CD14-positive monocyte (primary cell): ENCODE results near the gene GPRIN3. TPM values are rescaled to one million over a fixed set of nuclear protein-coding genes. Genes with fewer than 3 reads are reported as not detected.

Experiments
- DNase-seq, 3 donors: peaks; one replicate each; pipeline ENCODE4 v3.0.0-alpha.2; 2011 to 2022
- H2AFZ ChIP-seq: 2 replicates; pipeline ENCODE4 v1.6.0; 2012; ENCODE audit warnings: mild to moderate bottlenecking, low read depth, low read length, inconsistent platforms; ENCODE audit not compliant: insufficient read depth, poor library complexity, severe bottlenecking
- H3K27ac ChIP-seq, 2 donors: 1 replicate in 1 of 2; 2 replicates in 1 of 2; pipeline ENCODE4 v1.5.1; 2012 to 2013; ENCODE audit warnings: low read length in 2 of 2, control low read depth in 1 of 2, inconsistent platforms in 1 of 2, low read depth in 1 of 2, mild to moderate bottlenecking in 1 of 2
- H3K27me3 ChIP-seq, 2 donors: one replicate each; pipeline versions ENCODE4 v1.6.0 to v1.6.1; 2011 to 2013; ENCODE audit warnings: low read length in 2 of 2; ENCODE audit not compliant: control insufficient read depth in 2 of 2, insufficient read depth in 2 of 2
- H3K36me3 ChIP-seq, 2 donors: replicated peaks in 1 of 2; 1 replicate in 1 of 2; 2 replicates in 1 of 2; pipeline versions ENCODE4 v1.5.1 to v1.6.1; 2012 to 2013; ENCODE audit warnings: low read length in 2 of 2, control low read depth in 1 of 2, inconsistent platforms in 1 of 2, mild to moderate bottlenecking in 1 of 2; ENCODE audit not compliant: insufficient read depth in 2 of 2, control insufficient read depth in 1 of 2
- H3K4me1 ChIP-seq, 2 donors: 1 replicate in 1 of 2; 2 replicates in 1 of 2; pipeline versions ENCODE4 v1.5.1 to v1.6.1; 2012 to 2013; ENCODE audit warnings: low read length in 2 of 2, control low read depth in 1 of 2, inconsistent platforms in 1 of 2, mild to moderate bottlenecking in 1 of 2, moderate library complexity in 1 of 2; ENCODE audit not compliant: insufficient read depth in 2 of 2, control insufficient read depth in 1 of 2
- H3K4me2 ChIP-seq: replicated peaks from 2 replicates; pipeline ENCODE3; 2012; ENCODE audit warnings: low read length, moderate library complexity, mild to moderate bottlenecking; ENCODE audit not compliant: poor library complexity, severe bottlenecking; ENCODE audit errors: extremely low read depth
- H3K4me3 ChIP-seq, 3 experiments: fragments of 200-600 bp in 1 of 3; sonication (generic) in 1 of 3; replicated peaks in 1 of 3; 1 replicate in 2 of 3; 2 replicates in 1 of 3; pipeline ENCODE4 v1.5.1; 2011 to 2013; ENCODE audit warnings: low read length in 3 of 3, mild to moderate bottlenecking in 3 of 3, control low read depth in 2 of 3, low read depth in 2 of 3, inconsistent platforms in 1 of 3, moderate library complexity in 1 of 3
- H3K79me2 ChIP-seq: 2 replicates; pipeline ENCODE4 v1.6.0; 2012; ENCODE audit warnings: mild to moderate bottlenecking, control low read depth, inconsistent platforms, low read length, moderate library complexity; ENCODE audit not compliant: insufficient read depth
- H3K9ac ChIP-seq: 2 replicates; pipeline ENCODE4 v1.6.0; 2017; ENCODE audit warnings: low read length, mild to moderate bottlenecking; ENCODE audit not compliant: insufficient read depth, poor library complexity, severe bottlenecking
- H3K9me3 ChIP-seq, 2 donors: replicated peaks in 1 of 2; 1 replicate in 1 of 2; 2 replicates in 1 of 2; pipeline versions ENCODE4 v1.5.1 to v1.6.1; 2012 to 2013; ENCODE audit warnings: low read length in 2 of 2, control low read depth in 1 of 2; ENCODE audit not compliant: control insufficient read depth in 1 of 2, insufficient read depth in 1 of 2
- H4K20me1 ChIP-seq: 2 replicates; pipeline ENCODE4 v1.6.0; 2012; ENCODE audit warnings: mild to moderate bottlenecking, low read length, control low read depth, moderate library complexity; ENCODE audit not compliant: insufficient read depth
- H3K27ac Mint-ChIP-seq, 7 donors: one replicate each; pipeline ENCODE4 v1.8.0; 2020; ENCODE audit warnings: mild to moderate bottlenecking in 7 of 7, mixed read lengths in 7 of 7, moderate library complexity in 6 of 7, inconsistent platforms in 2 of 7
- H3K27me3 Mint-ChIP-seq, 3 donors: one replicate each; pipeline ENCODE4 v1.8.0; 2021 to 2022; ENCODE audit warnings: low read depth in 3 of 3, mild to moderate bottlenecking in 3 of 3, mixed read lengths in 3 of 3, moderate library complexity in 3 of 3, inconsistent platforms in 1 of 3
- H3K36me3 Mint-ChIP-seq, 2 donors: one replicate each; pipeline ENCODE4 v1.8.0; 2020; ENCODE audit warnings: mixed read lengths in 2 of 2, inconsistent platforms in 1 of 2, mild to moderate bottlenecking in 1 of 2
- H3K4me1 Mint-ChIP-seq: one replicate; pipeline ENCODE4 v1.8.0; 2020; ENCODE audit warnings: mild to moderate bottlenecking, mixed read lengths
- H3K4me3 Mint-ChIP-seq, 2 donors: one replicate each; pipeline ENCODE4 v1.8.0; 2020; ENCODE audit warnings: mild to moderate bottlenecking in 2 of 2, mixed read lengths in 2 of 2, moderate library complexity in 1 of 2
- H3K9me3 Mint-ChIP-seq, 7 donors: one replicate each; pipeline ENCODE4 v1.8.0; 2020 to 2022; ENCODE audit warnings: mixed read lengths in 7 of 7, mild to moderate bottlenecking in 6 of 7, moderate library complexity in 6 of 7, inconsistent platforms in 2 of 7
- CTCF ChIP-seq: fragments of 200-600 bp; IDR thresholded peaks from one replicate; pipeline ENCODE4 v1.8.0; 2022; ENCODE audit warnings: antibody characterized with exemption, mild to moderate bottlenecking
- WGBS: methylation state at CpG from one replicate; pipeline ENCODE4 v1.1.5; 2013; ENCODE audit warnings: missing lambda C conversion rate; ENCODE audit not compliant: insufficient coverage; 5-methylcytosine and 5-hydroxymethylcytosine counted together
- intact Hi-C, 2 donors: fragments of 100-400 bp; cut with micrococcal nuclease; formaldehyde crosslinking; loops; one replicate each; pipeline versions ENCODE4 v1.15.0 to v1.15.1; 2023
- polyA plus RNA-seq, 3 donors: library from polyadenylated mRNA; depleted of rRNA in 1 of 3; unstranded in 2 of 3; stranded (reverse) in 1 of 3; fragments of 300-500 nt in 2 of 3; fragments of >200 nt in 1 of 3; fragmentation: Illumina TruSeq in 2 of 3; gene quantifications; 1 replicate in 2 of 3; 2 replicates in 1 of 3; pipeline ENCODE4 v1.2.3, GENCODE V29; 2012 to 2021

Gene GPRIN3
- polyA plus RNA-seq, 3 donors = 1.1 to 3.3 (median 2.3) TPM

- intact Hi-C loops = no loop called here
- Histone ChIP-seq H3K9me3 (no peaks in the 10 kb centered on the region), H3K4me1 (peaks cover 60 to 72% of the 10 kb centered on the region in 2 donors), H3K27ac (no peak overlapping the region), H3K36me3 (no peaks in the 10 kb centered on the region), H3K79me2 (peaks cover 23% of the 10 kb centered on the region), H3K4me2 (peak overlapping the region; percentile 13), H3K9ac (no peak overlapping the region), H3K27me3 (no peaks in the 10 kb centered on the region), H3K4me3 (no peak overlapping the region), H4K20me1 (no peaks in the 10 kb centered on the region), H2AFZ (no peak overlapping the region)
- Mint-ChIP-seq H3K27me3 (peaks cover 0 to 2% (median under 1%) of the 10 kb centered on the region in 3 donors), H3K9me3 (no peaks in the 10 kb centered on the region), H3K4me3 (no peak overlapping the region), H3K36me3 (peaks cover 3 to 6% of the 10 kb centered on the region in 2 donors), H3K4me1 (peaks cover 60% of the 10 kb centered on the region), H3K27ac (peak overlapping the region; percentile 11 to 86 (median 57))
- WGBS = 90% methylated on average over 3 of the region's 7 CpGs
- DNase-seq = no peak
- TF ChIP-seq CTCF = no peak
These were observed 4.4 kb downstream of the GPRIN3 start for GRCh38 chr4:89303177-89303576.

GRCh38 chr4:89301902-89302301 is 5.7 kb downstream of the GPRIN3 start:
- Histone ChIP-seq H3K9ac (no peak overlapping the region), H4K20me1 (no peaks in the 10 kb centered on the region), H3K4me1 (peaks cover 64 to 74% of the 10 kb centered on the region in 2 donors), H3K27ac (no peak overlapping the region), H3K9me3 (no peaks in the 10 kb centered on the region), H3K79me2 (peaks cover 23% of the 10 kb centered on the region), H2AFZ (no peak overlapping the region), H3K27me3 (no peaks in the 10 kb centered on the region), H3K36me3 (no peaks in the 10 kb centered on the region), H3K4me2 (no peak overlapping the region), H3K4me3 (no peak overlapping the region)
- WGBS = 100% methylated on average over 3 of the region's 3 CpGs
- Mint-ChIP-seq H3K27ac (peak overlapping the region in 1 of 7 donors; percentile 46), H3K4me1 (peaks cover 66% of the 10 kb centered on the region), H3K36me3 (peaks cover 3 to 5% of the 10 kb centered on the region in 2 donors), H3K9me3 (no peaks in the 10 kb centered on the region), H3K4me3 (no peak overlapping the region), H3K27me3 (peaks cover 0 to 2% (median 2%) of the 10 kb centered on the region in 3 donors)
- DNase-seq = no peak
- intact Hi-C loops = no loop called here
- TF ChIP-seq CTCF = no peak
